Right lobe of liver (tissue), 4 donors: ENCODE measurements around the gene RPP25L.

ENCODE experiments used
- POLR2A ChIP-seq: fragments of 450-650 bp; IDR thresholded peaks from one replicate; pipeline ENCODE4 v1.6.1; 2017; ENCODE audit warnings: antibody characterized with exemption, mild to moderate bottlenecking
- TF ChIP-seq, protein P1 (sequence below), 4 donors: fragments of 200-600 bp in 3 of 4; fragments of 450-650 bp in 1 of 4; IDR thresholded peaks; one replicate each; pipeline versions ENCODE4 v1.5.1 to v1.8.0; 2016 to 2022; ENCODE audit warnings: antibody characterized with exemption in 4 of 4, mild to moderate bottlenecking in 2 of 4
- donor health status: DM: no; HTN: no; CAD: no.
- donor health status: DM: no; HTN: no; CAD: no.
- donor health status: DM: no; HTN: yes; CAD: no.

DNA sequence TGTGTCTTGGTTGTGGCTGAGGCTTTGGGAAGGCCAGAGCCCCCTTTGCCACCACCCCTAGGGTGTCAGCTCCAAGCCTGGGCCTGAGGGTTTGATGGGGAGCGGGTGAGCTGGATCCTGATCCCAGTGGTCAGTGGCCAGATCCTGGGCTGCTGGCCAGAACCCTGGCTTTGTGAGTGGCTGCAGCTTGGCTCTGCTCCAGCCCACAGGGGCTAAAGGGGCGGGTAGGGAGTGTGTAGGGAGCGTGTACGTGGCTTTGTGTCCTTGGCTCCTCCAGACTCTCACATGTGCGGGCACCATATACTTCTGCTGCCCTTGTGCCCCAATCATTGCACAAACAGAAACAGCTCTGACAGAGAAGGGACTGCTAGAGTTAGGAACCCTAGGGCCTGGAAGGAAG lies 38.9 kb upstream of the RPP25L start:
- TF ChIP-seq, protein P1, sequence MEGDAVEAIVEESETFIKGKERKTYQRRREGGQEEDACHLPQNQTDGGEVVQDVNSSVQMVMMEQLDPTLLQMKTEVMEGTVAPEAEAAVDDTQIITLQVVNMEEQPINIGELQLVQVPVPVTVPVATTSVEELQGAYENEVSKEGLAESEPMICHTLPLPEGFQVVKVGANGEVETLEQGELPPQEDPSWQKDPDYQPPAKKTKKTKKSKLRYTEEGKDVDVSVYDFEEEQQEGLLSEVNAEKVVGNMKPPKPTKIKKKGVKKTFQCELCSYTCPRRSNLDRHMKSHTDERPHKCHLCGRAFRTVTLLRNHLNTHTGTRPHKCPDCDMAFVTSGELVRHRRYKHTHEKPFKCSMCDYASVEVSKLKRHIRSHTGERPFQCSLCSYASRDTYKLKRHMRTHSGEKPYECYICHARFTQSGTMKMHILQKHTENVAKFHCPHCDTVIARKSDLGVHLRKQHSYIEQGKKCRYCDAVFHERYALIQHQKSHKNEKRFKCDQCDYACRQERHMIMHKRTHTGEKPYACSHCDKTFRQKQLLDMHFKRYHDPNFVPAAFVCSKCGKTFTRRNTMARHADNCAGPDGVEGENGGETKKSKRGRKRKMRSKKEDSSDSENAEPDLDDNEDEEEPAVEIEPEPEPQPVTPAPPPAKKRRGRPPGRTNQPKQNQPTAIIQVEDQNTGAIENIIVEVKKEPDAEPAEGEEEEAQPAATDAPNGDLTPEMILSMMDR (IDR thresholded peaks at IDR 0.05), result no peak
- TF ChIP-seq POLR2A, result no peak
